Ovary (tissue), 3 donors: ENCODE measurements around the gene LRRC8C.

Source experiments
- CTCF ChIP-seq, 3 donors: fragments of 450-650 bp in 2 of 3; fragments of 200-600 bp in 1 of 3; IDR thresholded peaks; one replicate each; pipeline versions ENCODE4 v1.5.1 to v1.8.0; 2016 to 2022; ENCODE audit warnings: antibody characterized with exemption in 3 of 3, mild to moderate bottlenecking in 1 of 3
- EP300 ChIP-seq: sonication (generic); formaldehyde crosslinking; IDR thresholded peaks from one replicate; pipeline ENCODE4 v1.6.1; 2017; ENCODE audit warnings: antibody characterized with exemption
- POLR2A ChIP-seq: fragments of 450-650 bp; IDR thresholded peaks from one replicate; pipeline ENCODE4 v1.6.1; 2017; ENCODE audit warnings: antibody characterized with exemption, mild to moderate bottlenecking, moderate library complexity
- donor health status: DM: no; HTN: no; CAD: no.

GRCh38 chr1:89624314-89624713, 8.6 kb upstream of the LRRC8C start:
- TF ChIP-seq CTCF (IDR thresholded peaks at IDR 0.05) (no peak), EP300 (no peak), POLR2A (no peak)
